AG09309 (cell line): Measurements from ENCODE around the gene ST3GAL5.

Source experiments
- DNase-seq: peaks from one replicate; pipeline ENCODE4 v3.0.0-alpha.2; 2010; ENCODE audit warnings: low read depth
- H3K4me3 ChIP-seq: 2 replicates; pipeline ENCODE4 v1.5.1; 2011; ENCODE audit warnings: mild to moderate bottlenecking, low read depth, low read length, moderate library complexity; ENCODE audit not compliant: control insufficient read depth
- CTCF ChIP-seq: IDR thresholded peaks from 2 replicates; pipeline ENCODE4 v1.5.1; 2011; ENCODE audit warnings: mild to moderate bottlenecking, low read depth, low read length, inconsistent platforms; ENCODE audit not compliant: insufficient read depth, control insufficient read depth; ENCODE audit errors: missing control alignments

The ST3GAL5 gene

DNA sequence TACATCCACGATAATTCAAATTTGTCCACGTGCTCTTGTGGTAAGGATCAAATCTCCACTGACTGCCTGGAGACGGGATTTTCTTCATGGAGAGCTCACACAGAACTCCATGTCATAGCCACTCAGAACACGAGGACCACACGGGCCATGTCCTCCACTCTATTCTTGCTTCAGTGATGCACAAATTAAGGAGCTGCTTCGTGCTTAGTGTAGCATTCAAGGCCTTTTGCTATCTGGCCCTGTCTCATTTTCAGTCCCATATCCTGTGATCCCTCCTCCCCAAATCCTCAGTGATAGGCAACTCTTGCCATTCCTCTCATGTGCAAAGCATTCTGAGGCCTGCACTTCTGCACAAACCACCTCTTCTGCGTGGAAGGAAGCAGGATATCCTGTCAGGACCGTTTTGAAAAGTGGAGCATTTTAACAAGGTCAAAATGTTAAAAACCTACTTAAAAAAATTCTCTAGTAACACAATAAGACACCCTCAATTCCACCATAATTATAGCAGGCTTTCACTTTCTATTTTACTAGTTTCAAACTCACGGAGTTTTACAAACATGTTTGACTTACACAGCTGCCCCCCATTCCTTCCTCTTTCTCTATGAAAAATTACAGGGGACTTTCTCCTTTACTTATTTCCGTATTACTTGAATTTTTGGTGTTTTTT, 35.2 kb downstream of the ST3GAL5 start:
- no peak overlapping the region for H3K4me3 ChIP-seq
- TF ChIP-seq CTCF, result no peak
- no peak for DNase-seq

- DNase-seq, result no peak
- no peak for TF ChIP-seq CTCF
- no peak overlapping the region for H3K4me3 ChIP-seq
Measured at GRCh38 chr2:85852937-85853498, 35.8 kb downstream of the ST3GAL5 start.

GRCh38 chr2:85852152-85852840, 36.5 kb downstream of the ST3GAL5 start:
- no peak for TF ChIP-seq CTCF
- no peak overlapping the region for H3K4me3 ChIP-seq
- DNase-seq, result no peak

- no peak for TF ChIP-seq CTCF
- no peak for DNase-seq
Measured at GRCh38 chr2:85851253-85852151, 37.3 kb downstream of the ST3GAL5 start.

DNA sequence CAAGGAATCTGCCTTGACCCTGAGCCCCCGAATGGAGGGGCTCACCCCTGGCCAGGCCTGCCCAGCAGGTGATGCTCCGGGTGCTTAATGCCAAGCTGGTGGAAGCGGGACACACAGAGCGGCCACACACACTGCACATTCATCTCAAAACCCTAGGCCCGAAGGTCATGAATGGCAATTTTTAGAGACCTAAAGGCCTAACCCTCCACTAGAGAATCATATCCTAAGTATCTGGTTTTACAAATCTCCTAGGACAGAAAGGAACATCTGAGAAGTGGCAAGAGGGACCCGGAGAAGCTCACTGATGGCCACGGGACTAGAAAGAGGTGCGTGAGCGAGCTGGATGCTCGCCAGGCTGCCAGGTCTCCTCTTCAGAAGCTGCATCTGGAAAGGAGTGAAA, 38.3 kb downstream of the ST3GAL5 start:
- DNase-seq, result no peak
- no peak for TF ChIP-seq CTCF
- H3K4me3 ChIP-seq, result no peak overlapping the region

More at GRCh38 chr2:85851253-85852151, 37.3 kb downstream of the ST3GAL5 start:
- no peak overlapping the region for H3K4me3 ChIP-seq

DNA sequence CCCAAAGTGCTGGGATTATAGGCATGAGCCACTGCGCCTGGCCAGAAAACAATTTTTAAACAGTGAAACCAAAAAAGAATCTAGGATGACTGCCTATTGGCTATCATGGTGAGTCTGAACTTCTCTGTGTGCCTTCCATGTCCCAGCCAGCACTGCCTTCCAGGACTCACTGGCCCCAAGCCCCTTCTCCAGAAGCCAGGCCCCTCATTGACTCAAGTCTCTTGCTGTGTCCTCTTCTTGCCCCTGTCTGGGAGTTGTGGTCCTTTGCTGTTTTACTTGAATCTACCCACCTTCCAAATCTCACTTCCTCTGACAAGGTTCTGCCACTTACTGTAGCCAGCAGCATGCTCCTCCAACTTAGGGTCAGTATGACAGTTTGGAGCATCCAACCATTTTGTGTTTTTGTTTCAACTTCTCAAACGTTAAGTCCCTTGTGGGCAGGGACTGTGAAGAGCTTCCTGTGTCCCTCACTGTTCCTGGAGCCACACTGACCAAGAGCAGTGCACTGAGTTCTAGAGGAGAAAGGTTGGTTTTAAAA, 41.7 kb downstream of the ST3GAL5 start:
- DNase-seq, result no peak
- no peak for TF ChIP-seq CTCF
- no peak overlapping the region for H3K4me3 ChIP-seq
